ENCODE data around the gene SPATA20. TPM values are rescaled to one million over a fixed set of nuclear protein-coding genes. Genes with fewer than 3 reads are reported as not detected.

The SPATA20 gene
- total and polyA plus RNA-seq, 12 donors: 12.7 to 246 (median 150) TPM

DNA sequence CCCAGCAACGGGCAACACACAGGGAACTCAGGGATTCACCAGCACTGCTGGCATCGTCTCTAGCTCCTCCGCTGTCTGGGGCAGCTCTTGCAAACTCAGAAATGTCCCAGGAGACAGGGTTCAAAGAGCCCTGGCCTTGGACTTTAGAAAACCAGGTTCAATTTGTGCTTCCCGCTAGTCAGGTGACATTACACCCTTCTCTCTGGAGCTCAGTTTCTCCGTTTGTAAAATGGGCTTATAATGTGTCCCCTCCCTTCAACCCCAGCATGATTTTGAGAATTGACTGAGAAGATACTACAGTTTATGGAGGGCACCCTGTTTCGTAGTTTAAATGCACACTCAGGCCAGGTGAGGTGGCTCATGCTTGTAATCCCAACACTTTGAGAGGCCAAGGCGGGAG, 40.7 kb upstream of the SPATA20 start:
- H3K27me3 ChIP-seq: no peaks in the 10 kb centered on the region
- intact Hi-C loops (cut with DNase I): no loop called here
- no peak overlapping the region for H3K4me3 ChIP-seq
- no peaks in the 10 kb centered on the region for H3K36me3 ChIP-seq (replicated peaks in 1 of 2)
- H3K9me3 ChIP-seq (replicated peaks in 1 of 3): no peaks in the 10 kb centered on the region
- H3K27ac ChIP-seq: no peak overlapping the region
- DNase-seq: no peak
- TF ChIP-seq POLR2A (IDR thresholded peaks at IDR 0.05): no peak
- peaks cover 21 to 22% of the 10 kb centered on the region in 2 donors for H3K4me1 ChIP-seq (replicated peaks in 1 of 2)
- WGBS, 4 donors: 70 to 95% (median 77%) methylated on average over 6 to 7 of the region's 7 CpGs

DNA sequence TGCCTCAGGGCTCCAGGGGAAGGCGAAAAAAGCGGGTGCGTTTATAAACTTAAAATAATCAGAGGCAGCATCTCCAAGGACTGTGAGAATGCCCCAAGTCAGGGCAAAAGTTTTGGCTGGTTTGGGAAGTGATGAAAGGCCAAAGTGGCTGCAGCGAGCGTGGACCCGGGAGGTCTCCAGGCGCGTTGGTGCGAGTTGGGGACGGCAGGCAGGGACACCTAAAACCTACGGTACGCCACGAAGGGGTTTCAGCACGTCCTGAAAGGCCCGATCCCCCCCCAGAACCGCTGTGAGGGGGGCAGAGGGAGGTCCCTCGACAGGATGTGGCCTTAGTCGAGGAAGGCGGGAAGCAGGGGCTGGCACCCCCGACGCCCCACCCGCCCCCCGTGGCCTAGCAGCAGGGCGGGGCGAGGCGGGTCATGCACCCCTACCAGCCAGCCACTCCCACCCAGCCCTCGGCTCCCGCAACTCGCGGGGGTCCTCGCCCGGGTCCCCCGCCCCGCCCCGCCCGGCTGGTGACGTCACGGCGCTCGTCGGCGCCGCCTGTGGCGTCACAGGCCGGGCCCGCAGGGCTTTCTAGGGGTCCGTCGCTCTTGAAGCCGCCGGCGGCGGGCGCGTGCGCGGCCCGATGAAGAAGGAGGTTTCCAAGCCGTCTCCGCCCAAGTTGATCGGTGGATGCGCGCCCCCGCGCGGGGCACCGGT, 39.0 kb upstream of the SPATA20 start, which contains the start of gene MYCBPAP:
Gene MYCBPAP, plus strand, starts transcription at position 569 of the 702 bp plus-strand sequence. CDS start 236 bp downstream, outside the sequence.
- peak; percentile 79 to 92 (median 85) for DNase-seq
- H3K36me3 ChIP-seq (replicated peaks in 1 of 2): no peaks in the 10 kb centered on the region
- no peaks in the 10 kb centered on the region for H3K27me3 ChIP-seq
- peak within 1 kb of the TSS in 2 of 4 donors; percentile 39 to 56 for H3K4me3 ChIP-seq
- intact Hi-C loops (cut with DNase I): no loop called here
- peak within 1 kb of the TSS in 4 of 5 donors; percentile 76 to 85 (median 82) for H3K27ac ChIP-seq
- 13 to 53% (median 31%) methylated on average over 11 to 66 of the region's 66 CpGs for WGBS, 4 donors
- no peaks in the 10 kb centered on the region for H3K9me3 ChIP-seq (replicated peaks in 1 of 3)
- H3K4me1 ChIP-seq (replicated peaks in 1 of 2): peaks cover 28% of the 10 kb centered on the region in 2 donors
- TF ChIP-seq POLR2A (IDR thresholded peaks at IDR 0.05): peak in 1 of 2 donors; percentile 60
- TF ChIP-seq, protein P1, sequence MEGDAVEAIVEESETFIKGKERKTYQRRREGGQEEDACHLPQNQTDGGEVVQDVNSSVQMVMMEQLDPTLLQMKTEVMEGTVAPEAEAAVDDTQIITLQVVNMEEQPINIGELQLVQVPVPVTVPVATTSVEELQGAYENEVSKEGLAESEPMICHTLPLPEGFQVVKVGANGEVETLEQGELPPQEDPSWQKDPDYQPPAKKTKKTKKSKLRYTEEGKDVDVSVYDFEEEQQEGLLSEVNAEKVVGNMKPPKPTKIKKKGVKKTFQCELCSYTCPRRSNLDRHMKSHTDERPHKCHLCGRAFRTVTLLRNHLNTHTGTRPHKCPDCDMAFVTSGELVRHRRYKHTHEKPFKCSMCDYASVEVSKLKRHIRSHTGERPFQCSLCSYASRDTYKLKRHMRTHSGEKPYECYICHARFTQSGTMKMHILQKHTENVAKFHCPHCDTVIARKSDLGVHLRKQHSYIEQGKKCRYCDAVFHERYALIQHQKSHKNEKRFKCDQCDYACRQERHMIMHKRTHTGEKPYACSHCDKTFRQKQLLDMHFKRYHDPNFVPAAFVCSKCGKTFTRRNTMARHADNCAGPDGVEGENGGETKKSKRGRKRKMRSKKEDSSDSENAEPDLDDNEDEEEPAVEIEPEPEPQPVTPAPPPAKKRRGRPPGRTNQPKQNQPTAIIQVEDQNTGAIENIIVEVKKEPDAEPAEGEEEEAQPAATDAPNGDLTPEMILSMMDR (IDR thresholded peaks at IDR 0.05): no peak

DNA sequence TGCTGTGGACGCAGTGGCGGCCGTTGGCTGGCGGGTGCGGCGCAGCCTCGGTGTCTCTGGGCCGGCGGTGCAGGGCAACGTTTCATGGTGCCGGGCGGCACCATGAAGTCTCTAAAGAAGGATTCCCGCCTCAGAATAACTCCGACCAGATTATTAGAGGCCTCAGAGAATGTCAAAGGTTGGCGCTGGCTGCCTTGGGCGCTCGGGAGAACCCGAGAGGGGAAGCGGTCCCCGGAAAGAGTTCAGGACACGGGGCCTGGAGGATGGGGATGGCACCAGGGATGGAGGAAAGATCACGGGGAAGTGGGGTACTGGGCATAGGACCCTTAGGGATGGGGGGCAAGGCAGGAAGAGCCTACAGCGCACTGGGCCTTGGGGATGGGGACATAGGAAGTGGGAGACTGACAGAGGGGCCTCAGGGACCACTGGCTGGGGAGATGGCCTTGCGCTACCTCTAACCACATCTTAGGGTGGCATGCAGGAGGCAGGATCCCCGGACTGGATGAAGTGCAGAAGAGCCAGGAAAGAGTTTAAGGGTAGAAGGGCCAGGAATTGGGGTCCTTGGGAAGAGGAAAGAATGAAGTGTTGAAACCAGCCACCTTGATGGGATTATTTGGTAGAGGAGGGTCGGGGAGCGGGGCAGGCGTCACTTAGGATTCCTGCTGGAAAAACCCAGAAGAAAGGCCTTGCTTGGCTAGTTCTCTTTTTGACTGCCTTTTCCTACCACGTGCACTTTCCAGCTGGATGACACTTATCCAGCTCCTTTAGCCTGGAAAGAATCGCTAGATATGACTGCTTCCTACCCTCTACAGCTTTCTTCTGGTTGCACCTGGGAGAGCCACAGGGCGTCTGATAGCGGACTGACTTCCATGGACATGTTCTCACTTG, 38.2 kb upstream of the SPATA20 start:
- Histone ChIP-seq H3K4me3 (peak overlapping the region in 2 of 4 donors; percentile 39 to 56), H3K36me3 (replicated peaks in 1 of 2) (no peaks in the 10 kb centered on the region), H3K27ac (peak overlapping the region in 4 of 5 donors; percentile 76 to 85 (median 82)), H3K9me3 (replicated peaks in 1 of 3) (no peaks in the 10 kb centered on the region), H3K27me3 (no peaks in the 10 kb centered on the region), H3K4me1 (replicated peaks in 1 of 2) (peaks cover 32 to 33% of the 10 kb centered on the region in 2 donors)
- DNase-seq: no peak
- WGBS, 4 donors: 37 to 61% (median 39%) methylated on average over 20 to 32 of the region's 32 CpGs
- TF ChIP-seq, protein P1 (IDR thresholded peaks at IDR 0.05): no peak
- no peak for TF ChIP-seq POLR2A (IDR thresholded peaks at IDR 0.05)
- intact Hi-C loops (cut with DNase I): no loop called here

DNA sequence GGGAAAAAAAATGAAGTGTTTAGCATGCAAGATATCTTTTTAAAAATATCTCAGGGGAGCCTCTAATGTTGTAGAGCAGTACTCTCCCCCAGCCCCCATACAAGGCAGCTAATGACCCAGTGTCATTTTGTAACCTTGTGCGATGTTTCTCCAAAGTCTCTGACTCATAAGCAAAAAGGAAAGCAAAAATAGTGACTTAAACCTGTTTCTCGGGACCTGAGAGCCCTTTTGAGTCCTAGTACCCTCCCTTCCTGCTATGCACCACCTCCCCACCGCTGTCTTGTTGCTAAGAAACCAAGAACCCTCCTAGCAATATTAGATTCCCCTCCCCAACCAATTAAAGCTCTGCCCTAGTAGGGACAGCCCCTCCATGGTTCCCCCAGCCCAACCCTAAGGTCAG, 35.9 kb upstream of the SPATA20 start:
- intact Hi-C loops (cut with DNase I): no loop called here
- Histone ChIP-seq H3K27me3 (no peaks in the 10 kb centered on the region), H3K9me3 (replicated peaks in 1 of 3) (no peaks in the 10 kb centered on the region), H3K4me3 (peak overlapping the region in 1 of 4 donors; percentile 12), H3K36me3 (replicated peaks in 1 of 2) (no peaks in the 10 kb centered on the region), H3K27ac (peak overlapping the region; percentile 81 to 88 (median 84)), H3K4me1 (replicated peaks in 1 of 2) (peaks cover 45 to 49% of the 10 kb centered on the region in 2 donors)
- TF ChIP-seq, protein P1 (IDR thresholded peaks at IDR 0.05): no peak
- peak in 1 of 2 donors; percentile 47 for TF ChIP-seq POLR2A (IDR thresholded peaks at IDR 0.05)
- 14 to 26% (median 24%) methylated on average over 3 of the region's 3 CpGs for WGBS, 4 donors
- DNase-seq: peak in 6 of 7 donors; percentile 36 to 71 (median 50)

Data from adrenal gland (tissue), 12 donors.